ENCODE results near the gene PSMD6.

The PSMD6 gene

DNA sequence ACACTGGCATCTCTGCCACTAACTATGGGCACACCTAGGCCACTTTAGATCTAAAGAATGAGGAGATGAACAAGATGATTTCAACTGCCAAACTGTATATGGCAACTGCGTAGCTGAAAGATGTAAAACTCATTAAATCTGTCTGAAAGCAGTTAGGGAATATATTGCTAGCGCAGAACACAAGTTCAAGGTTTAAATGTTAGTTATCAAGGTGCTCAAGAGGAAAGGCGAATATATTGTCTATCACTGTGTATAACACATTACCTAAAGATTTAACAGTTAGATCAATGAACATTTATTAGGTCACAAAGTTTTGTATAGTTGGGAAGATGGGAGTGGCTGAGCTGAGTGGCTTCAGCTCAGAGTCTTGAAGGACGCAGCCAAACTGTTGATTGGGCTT is 33.9 kb upstream of the PSMD6 start:
- no peak overlapping the region for H3K4me3 ChIP-seq (ENCODE audit: low read depth, low read length)
- TF ChIP-seq POLR2A (IDR thresholded peaks at IDR 0.05; ENCODE audit: extremely low read depth, insufficient read length), result no peak
- TF ChIP-seq, protein P1, sequence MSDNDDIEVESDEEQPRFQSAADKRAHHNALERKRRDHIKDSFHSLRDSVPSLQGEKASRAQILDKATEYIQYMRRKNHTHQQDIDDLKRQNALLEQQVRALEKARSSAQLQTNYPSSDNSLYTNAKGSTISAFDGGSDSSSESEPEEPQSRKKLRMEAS (IDR thresholded peaks at IDR 0.05; ENCODE audit: low read depth, low read length), result no peak
- no peak for TF ChIP-seq MYC (IDR thresholded peaks at IDR 0.05; ENCODE audit: low read depth, low read length)
- TF ChIP-seq, protein P2, sequence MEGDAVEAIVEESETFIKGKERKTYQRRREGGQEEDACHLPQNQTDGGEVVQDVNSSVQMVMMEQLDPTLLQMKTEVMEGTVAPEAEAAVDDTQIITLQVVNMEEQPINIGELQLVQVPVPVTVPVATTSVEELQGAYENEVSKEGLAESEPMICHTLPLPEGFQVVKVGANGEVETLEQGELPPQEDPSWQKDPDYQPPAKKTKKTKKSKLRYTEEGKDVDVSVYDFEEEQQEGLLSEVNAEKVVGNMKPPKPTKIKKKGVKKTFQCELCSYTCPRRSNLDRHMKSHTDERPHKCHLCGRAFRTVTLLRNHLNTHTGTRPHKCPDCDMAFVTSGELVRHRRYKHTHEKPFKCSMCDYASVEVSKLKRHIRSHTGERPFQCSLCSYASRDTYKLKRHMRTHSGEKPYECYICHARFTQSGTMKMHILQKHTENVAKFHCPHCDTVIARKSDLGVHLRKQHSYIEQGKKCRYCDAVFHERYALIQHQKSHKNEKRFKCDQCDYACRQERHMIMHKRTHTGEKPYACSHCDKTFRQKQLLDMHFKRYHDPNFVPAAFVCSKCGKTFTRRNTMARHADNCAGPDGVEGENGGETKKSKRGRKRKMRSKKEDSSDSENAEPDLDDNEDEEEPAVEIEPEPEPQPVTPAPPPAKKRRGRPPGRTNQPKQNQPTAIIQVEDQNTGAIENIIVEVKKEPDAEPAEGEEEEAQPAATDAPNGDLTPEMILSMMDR (IDR thresholded peaks at IDR 0.05; ENCODE audit: low read depth, low read length), result no peak
- DNase-seq (ENCODE audit: low read depth), result no peak

DNA sequence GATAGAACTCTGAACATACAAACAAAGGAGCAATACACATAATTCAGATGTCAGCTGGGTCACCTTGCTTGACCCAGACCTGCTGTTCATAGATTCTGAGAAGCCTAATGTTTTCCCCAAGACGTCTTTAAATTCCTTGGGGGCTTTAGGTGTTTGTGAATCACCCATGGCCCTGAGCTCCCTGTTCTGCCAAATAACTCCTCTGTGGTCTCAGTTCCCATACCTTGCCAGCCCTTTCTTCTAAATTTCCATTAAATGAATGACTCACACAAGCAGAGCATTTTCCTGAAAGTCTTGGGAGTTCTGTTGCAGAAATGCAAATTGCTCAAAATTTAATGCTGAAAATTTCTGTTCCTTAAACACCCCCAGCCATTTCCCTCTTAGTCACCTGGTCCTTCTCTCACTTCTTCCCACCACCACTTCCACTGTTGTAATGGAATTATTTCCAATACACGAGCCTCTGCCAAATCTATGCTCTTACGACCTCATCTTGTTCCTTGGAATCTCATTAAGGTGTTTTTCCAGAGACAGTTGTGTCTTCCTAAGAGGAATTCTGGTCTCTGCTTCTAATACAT is 33.4 kb upstream of the PSMD6 start:
- TF ChIP-seq POLR2A (IDR thresholded peaks at IDR 0.05; ENCODE audit: extremely low read depth, insufficient read length) (no peak), MYC (IDR thresholded peaks at IDR 0.05; ENCODE audit: low read depth, low read length) (no peak)
- TF ChIP-seq, protein P1 (IDR thresholded peaks at IDR 0.05; ENCODE audit: low read depth, low read length), result no peak
- TF ChIP-seq, protein P2 (IDR thresholded peaks at IDR 0.05; ENCODE audit: low read depth, low read length), result no peak
- no peak overlapping the region for H3K4me3 ChIP-seq (ENCODE audit: low read depth, low read length)
- no peak for DNase-seq (ENCODE audit: low read depth)

DNA sequence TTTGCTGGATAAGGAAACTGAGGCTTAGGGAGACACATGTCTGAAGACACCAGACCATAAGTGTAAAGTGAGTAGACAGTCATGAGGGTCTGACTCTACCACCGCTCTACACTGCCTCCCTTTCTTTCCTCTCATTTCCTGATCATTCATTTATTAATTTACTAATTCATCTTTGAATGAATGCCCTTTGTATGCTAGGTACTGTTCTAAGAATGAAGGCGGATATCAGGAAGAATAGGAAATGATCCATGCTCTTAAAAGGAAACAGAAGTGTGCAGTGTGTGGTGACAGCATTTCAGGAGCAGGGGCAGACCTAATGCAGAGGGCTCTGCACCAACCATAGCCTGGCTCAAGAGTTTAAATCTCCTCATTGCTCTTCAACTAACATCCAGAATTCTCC is 31.8 kb upstream of the PSMD6 start:
- no peak for DNase-seq (ENCODE audit: low read depth)
- no peak overlapping the region for H3K4me3 ChIP-seq (ENCODE audit: low read depth, low read length)
- no peak for TF ChIP-seq POLR2A (IDR thresholded peaks at IDR 0.05; ENCODE audit: extremely low read depth, insufficient read length)
- TF ChIP-seq, protein P2 (IDR thresholded peaks at IDR 0.05; ENCODE audit: low read depth, low read length), result no peak
- TF ChIP-seq MYC (IDR thresholded peaks at IDR 0.05; ENCODE audit: low read depth, low read length), result no peak
- TF ChIP-seq, protein P1 (IDR thresholded peaks at IDR 0.05; ENCODE audit: low read depth, low read length), result no peak

DNA sequence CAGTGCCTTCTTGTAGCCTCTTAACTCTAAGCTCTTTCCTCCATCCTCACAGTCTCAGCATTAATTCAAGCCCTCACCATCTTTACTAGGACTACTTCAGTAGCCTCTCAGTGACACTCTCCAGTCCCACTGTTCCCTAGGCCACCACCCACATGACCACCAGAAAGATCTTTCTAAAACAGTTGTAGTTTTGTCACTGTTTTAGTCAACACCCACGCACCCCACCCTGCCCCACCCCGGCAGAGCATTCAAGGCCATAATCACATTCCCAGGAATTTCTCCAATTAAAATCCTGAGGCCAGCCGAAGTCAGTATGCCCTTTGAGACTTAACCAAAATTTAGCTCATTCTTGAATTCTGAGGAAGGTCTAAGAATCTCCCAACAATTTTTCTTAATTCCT is 31.2 kb upstream of the PSMD6 start:
- no peak for DNase-seq (ENCODE audit: low read depth)
- TF ChIP-seq, protein P1 (IDR thresholded peaks at IDR 0.05; ENCODE audit: low read depth, low read length), result no peak
- TF ChIP-seq POLR2A (IDR thresholded peaks at IDR 0.05; ENCODE audit: extremely low read depth, insufficient read length) (no peak), MYC (IDR thresholded peaks at IDR 0.05; ENCODE audit: low read depth, low read length) (no peak)
- TF ChIP-seq, protein P2 (IDR thresholded peaks at IDR 0.05; ENCODE audit: low read depth, low read length), result no peak

DNA sequence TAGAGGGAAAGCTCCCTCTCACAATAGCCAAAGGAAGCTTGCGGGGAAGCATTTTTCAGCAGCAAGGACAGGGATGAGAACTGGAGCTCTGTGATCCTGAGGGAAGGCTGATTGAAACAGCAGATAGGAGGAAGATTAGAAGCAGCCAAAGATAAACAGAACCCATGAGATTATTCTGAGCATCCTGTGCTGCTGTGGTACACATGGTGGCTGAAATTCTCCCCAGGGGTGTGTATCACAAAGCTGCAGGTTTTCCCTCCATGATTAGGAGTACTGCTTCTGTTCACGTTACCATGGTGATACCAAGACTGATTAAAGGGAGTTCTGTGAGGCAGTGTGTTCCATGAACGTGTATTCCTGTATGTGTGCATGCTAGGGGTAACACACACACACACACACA is 30.3 kb upstream of the PSMD6 start:
- TF ChIP-seq POLR2A (IDR thresholded peaks at IDR 0.05; ENCODE audit: extremely low read depth, insufficient read length) (no peak), MYC (IDR thresholded peaks at IDR 0.05; ENCODE audit: low read depth, low read length) (no peak)
- TF ChIP-seq, protein P1 (IDR thresholded peaks at IDR 0.05; ENCODE audit: low read depth, low read length), result no peak
- TF ChIP-seq, protein P2 (IDR thresholded peaks at IDR 0.05; ENCODE audit: low read depth, low read length), result no peak
- DNase-seq (ENCODE audit: low read depth), result no peak

More for the DNA sequence above, 31.2 kb upstream of the PSMD6 start:
- H3K4me3 ChIP-seq (ENCODE audit: low read depth, low read length), result no peak overlapping the region

More for the DNA sequence above, 30.3 kb upstream of the PSMD6 start:
- no peak overlapping the region for H3K4me3 ChIP-seq (ENCODE audit: low read depth, low read length)
